K562 (cell line): ENCODE results near the gene ZFAND6. TPM values are rescaled to one million over a fixed set of nuclear protein-coding genes. Genes with fewer than 3 reads are reported as not detected.
A peak's percentile ranks its signal among the peaks of the same experiment; 100 is the strongest.

Experiments
- ATAC-seq: fragments of 200-7000 bp; cut with Tn5 transposase; 3 replicates; pipeline ENCODE4 v1.9.1; 2020; ENCODE audit warnings: moderate library complexity
- BruUV-seq: library from RNA; stranded (reverse); fragments of 400-500 nt; replicated peaks from 2 replicates; lab custom pipeline; 2021; lab: Mats Ljungman, UMichigan
- CTCF ChIA-PET: fragments of 300-600 bp; formaldehyde crosslinking; extraction: SDS; loops from one replicate; lab custom pipeline; 2021; ENCODE audit warnings: low intra/inter-chr PET ratio; lab: Yijun Ruan, JAX
- POLR2A ChIA-PET: fragments of 300-600, 350-650 bp; sonication (Branson Sonifier 250); formaldehyde crosslinking; extraction: SDS; loops from one replicate; lab custom pipeline; 2021; ENCODE audit warnings: antibody characterized with exemption, inconsistent platforms; lab: Yijun Ruan, JAX
- DNase-seq, 4 experiments: peaks; one replicate each; pipeline versions ENCODE4 v3.0.0 to v3.0.0-alpha.2; 2011 to 2018; ENCODE audit warnings: low spot score in 3 of 4, mixed read lengths in 3 of 4; ENCODE audit errors: extremely low read depth in 1 of 4
- FAIRE-seq: peaks from 2 replicates; lab custom pipeline; 2011; peaks lifted over from hg19 to GRCh38; lab: Jason Lieb, UNC
- H2AFZ ChIP-seq: 2 replicates; pipeline ENCODE4 v1.6.0; 2011; ENCODE audit warnings: low read depth, low read length, control low read depth, inconsistent platforms
- H3K27ac ChIP-seq: fragments of 200-600 bp; 3 replicates; pipeline ENCODE4 v1.8.0; 2011; ENCODE audit warnings: low read depth, mild to moderate bottlenecking, control low read depth, inconsistent platforms, low read length, moderate library complexity, mixed read lengths; ENCODE audit errors: extremely low read depth
- H3K27me3 ChIP-seq, 2 experiments: fragments of 300-600 bp in 1 of 2; 2 replicates in 1 of 2; 3 replicates in 1 of 2; pipeline versions ENCODE4 v1.6.0 to v1.8.0; 2011; ENCODE audit warnings: inconsistent platforms in 2 of 2, low read length in 2 of 2, mild to moderate bottlenecking in 1 of 2, mixed read lengths in 1 of 2, moderate library complexity in 1 of 2; ENCODE audit not compliant: control insufficient read depth in 2 of 2, insufficient read depth in 2 of 2
- H3K36me3 ChIP-seq: fragments of 300-600 bp; 3 replicates; pipeline ENCODE4 v1.8.0; 2011; ENCODE audit warnings: mild to moderate bottlenecking, low read length, inconsistent platforms; ENCODE audit not compliant: control insufficient read depth, insufficient read depth
- H3K4me1 ChIP-seq, 2 experiments: fragments of 200-600 bp in 1 of 2; replicated peaks in 1 of 2; 2 replicates in 1 of 2; 3 replicates in 1 of 2; pipeline versions ENCODE4 v1.5.1 to v1.8.0; 2011; ENCODE audit warnings: inconsistent platforms in 2 of 2, low read length in 2 of 2, mild to moderate bottlenecking in 1 of 2, mixed read lengths in 1 of 2, moderate library complexity in 1 of 2; ENCODE audit not compliant: control insufficient read depth in 2 of 2, insufficient read depth in 2 of 2
- H3K4me2 ChIP-seq: 2 replicates; pipeline ENCODE4 v1.6.1; 2011; ENCODE audit warnings: low read length, control low read depth, inconsistent platforms, mixed read lengths; ENCODE audit not compliant: insufficient read depth
- H3K4me3 ChIP-seq: fragments of 200-600 bp; sonication (generic), shearing (Covaris generic); 2 replicates; pipeline ENCODE4 v1.5.1; 2016; ENCODE audit warnings: control low read depth, inconsistent platforms
- H3K79me2 ChIP-seq: fragments of 200-600 bp; 3 replicates; pipeline ENCODE4 v1.8.0; 2011; ENCODE audit warnings: low read length, inconsistent platforms; ENCODE audit not compliant: control insufficient read depth, insufficient read depth
- H3K9ac ChIP-seq, 2 experiments: 2 replicates each; pipeline versions ENCODE4 v1.6.0 to v1.6.1; 2011; ENCODE audit warnings: low read depth in 2 of 2, low read length in 2 of 2, control low read depth in 1 of 2, inconsistent platforms in 1 of 2, mild to moderate bottlenecking in 1 of 2, mixed read lengths in 1 of 2; ENCODE audit not compliant: insufficient read depth in 1 of 2
- H3K9me1 ChIP-seq: one replicate; pipeline ENCODE4 v1.6.0; 2011; ENCODE audit warnings: inconsistent platforms, mild to moderate bottlenecking, low read length, moderate library complexity; ENCODE audit not compliant: control insufficient read depth, insufficient read depth
- H3K9me3 ChIP-seq: replicated peaks from 2 replicates; pipeline ENCODE4 v1.5.1; 2011; ENCODE audit warnings: low read depth, low read length, inconsistent platforms; ENCODE audit not compliant: control insufficient read depth, insufficient read depth
- H4K20me1 ChIP-seq: replicated peaks from 2 replicates; pipeline ENCODE4 v1.6.1; 2011; ENCODE audit warnings: low read length, inconsistent platforms, mixed read lengths; ENCODE audit not compliant: control insufficient read depth, insufficient read depth
- ELF1 ChIP-seq: fragments of 200-800 bp; sonication (Bioruptor generic); IDR thresholded peaks from 2 replicates; pipeline ENCODE4 v1.6.1; 2016; ENCODE audit warnings: missing genetic modification characterization, missing compliant biosample characterization
- HNRNPLL ChIP-seq: fragments of 200-400 bp; formaldehyde crosslinking; IDR thresholded peaks from 2 replicates; pipeline ENCODE4 v1.6.1; 2017; ENCODE audit warnings: low read length, low read depth, mild to moderate bottlenecking; ENCODE audit not compliant: poor library complexity, severe bottlenecking
- NFYB ChIP-seq: IDR thresholded peaks from 2 replicates; pipeline ENCODE4 v1.6.1; 2011; ENCODE audit warnings: mild to moderate bottlenecking, moderate library complexity; ENCODE audit not compliant: insufficient read length; ENCODE audit errors: extremely low read depth
- OTX1 ChIP-seq: fragments of 450-650 bp; formaldehyde crosslinking; IDR thresholded peaks from 2 replicates; pipeline ENCODE4 v1.4.0; 2022; ENCODE audit warnings: mild to moderate bottlenecking
- RBM39 ChIP-seq: fragments of 200-400 bp; formaldehyde crosslinking; optimal IDR thresholded peaks from 2 replicates; pipeline ENCODE3; 2018; ENCODE audit warnings: low read depth, low read length
- ZNF668 ChIP-seq: fragments of 250-450 bp; sonication (Bioruptor Pico); IDR thresholded peaks from 2 replicates; pipeline ENCODE4 v1.8.0; 2022; ENCODE audit warnings: mild to moderate bottlenecking, inconsistent platforms
- WGBS: fragments of 100-300 bp; shearing (Covaris generic); methylation state at CpG from one replicate; pipeline ENCODE4 v1.1.6; 2016; ENCODE audit warnings: low coverage, mixed read lengths; ENCODE audit not compliant: insufficient coverage; ENCODE audit errors: missing lambda C conversion rate; 5-methylcytosine and 5-hydroxymethylcytosine counted together
- in situ Hi-C: fragments of 300-500 bp; cut with MboI; formaldehyde crosslinking; loops from 4 replicates; pipeline ENCODE4 v1.15.0; 2018; ENCODE audit warnings: inconsistent platforms, mixed read lengths
- intact Hi-C: fragments of 100-400 bp; cut with micrococcal nuclease; formaldehyde crosslinking; loops from 2 replicates; pipeline ENCODE4 v1.14.2; 2022
- polyA plus RNA-seq, 8 experiments: library from polyadenylated mRNA; depleted of rRNA in 4 of 8; stranded (reverse) in 5 of 8; unstranded in 3 of 8; fragments of >200 nt; fragmentation: Nextera tagmentation in 2 of 8; fragmentation: Illumina TruSeq in 1 of 8; extraction: Ambion mirVana in 2 of 8; extraction: Trizol in 1 of 8; gene quantifications; 2 replicates each; pipeline versions ENCODE4 v1.2.1 to v1.2.3, GENCODE V29; 2011 to 2014; ENCODE audit warnings: inconsistent platforms in 1 of 8, missing spikeins in 1 of 8
- total RNA-seq, 7 experiments: library from RNA; depleted of rRNA in 6 of 7; stranded (reverse); fragments of >200 nt in 6 of 7; fragmentation: Illumina TruSeq in 2 of 7; extraction: Trizol in 2 of 7; gene quantifications; 2 replicates each; pipeline versions ENCODE4 v1.2.1 to v1.2.3, GENCODE V29; 2011 to 2021; ENCODE audit warnings: low replicate concordance in 1 of 7
- TF ChIP-seq, protein P1 (sequence below): fragments of 450-650 bp; IDR thresholded peaks from 2 replicates; pipeline ENCODE4 v1.6.1; 2014; ENCODE audit warnings: low read depth, mild to moderate bottlenecking, moderate library complexity, borderline replicate concordance
- TF ChIP-seq, protein P2 (sequence below): fragments of 250-450 bp; sonication (Bioruptor Pico); IDR thresholded peaks from 2 replicates; pipeline ENCODE4 v1.5.0; 2020; ENCODE audit warnings: mild to moderate bottlenecking, borderline replicate concordance
- TF ChIP-seq, protein P3 (sequence below), 2 experiments: fragments of 250-450 bp in 1 of 2; fragments of 450-650 bp in 1 of 2; sonication (Bioruptor Pico) in 1 of 2; IDR thresholded peaks; 2 replicates each; pipeline versions ENCODE4 v1.6.1 to v1.8.0; 2016 to 2021; ENCODE audit warnings: mild to moderate bottlenecking in 2 of 2, moderate library complexity in 2 of 2, missing compliant biosample characterization in 1 of 2, missing genetic modification characterization in 1 of 2
- TF ChIP-seq, protein P4 (sequence below): IDR thresholded peaks from 3 replicates; pipeline ENCODE4 v1.6.1; 2011; ENCODE audit warnings: borderline replicate concordance, mild to moderate bottlenecking, moderate library complexity; ENCODE audit not compliant: insufficient read length; ENCODE audit errors: extremely low read depth

ZFAND6 gene
- total and polyA plus RNA-seq, 9 of the 15 experiments (the other 6 are each of a cell fraction or from before 2014, with no cell fraction given), result 53.9 to 206 (median 88.9) TPM

DNA sequence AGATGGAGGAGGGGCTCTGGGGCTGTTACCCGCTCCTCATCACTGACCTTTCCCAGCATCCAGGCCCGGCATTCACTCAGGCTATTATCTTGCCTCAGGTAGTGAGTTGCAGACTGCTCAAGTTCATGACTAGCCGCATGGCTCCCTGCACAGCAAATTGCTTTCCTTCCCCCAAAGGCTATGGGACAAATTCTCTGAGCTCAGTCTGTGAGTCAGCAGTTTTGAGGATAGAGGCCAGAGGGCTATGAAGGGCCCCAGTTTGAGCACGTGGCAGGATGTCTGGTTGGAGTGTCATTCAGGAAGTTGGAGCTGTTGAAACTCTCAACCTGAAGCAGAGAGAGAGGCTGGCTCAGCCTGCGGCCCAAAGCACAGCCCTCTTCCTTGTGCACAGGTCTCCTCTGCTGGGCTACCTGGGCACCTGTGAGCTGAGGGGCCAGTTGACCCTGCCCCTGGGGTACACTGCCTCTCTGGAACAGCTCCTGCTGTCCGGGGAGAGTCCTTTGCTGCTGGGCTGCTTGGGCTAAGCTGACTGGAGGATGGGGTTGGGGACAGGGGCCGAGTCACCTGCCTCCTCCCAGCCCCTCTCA is 101.2 kb downstream of the ZFAND6 start:
- Histone ChIP-seq H3K79me2 (peaks cover 10% of the 10 kb centered on the region), H3K9me1 (peaks cover 4% of the 10 kb centered on the region), H3K4me3 (no peak overlapping the region), H3K4me1 (peaks cover 31 to 33% of the 10 kb centered on the region in 2 experiments), H3K27ac (peak overlapping the region; percentile 74), H3K9ac (peak overlapping the region; percentile 46 to 89), H3K36me3 (peaks cover 83% of the 10 kb centered on the region), H4K20me1 (no peaks in the 10 kb centered on the region), H3K4me2 (peak overlapping the region; percentile 14; the same call in 1 of the 2 replicates), H2AFZ (peak overlapping the region; percentile 85), H3K9me3 (no peaks in the 10 kb centered on the region), H3K27me3 (no peaks in the 10 kb centered on the region)
- ChIA-PET POLR2A (interaction anchor here (0.7 to 1.5 kb wide), 8 partner anchors 8 to 855 kb away, joined by 3 to 6 read pairs (median 3); partner anchors contain the start of gene ZFAND6), CTCF (no interaction called here)
- ATAC-seq (peak; percentile 91), FAIRE-seq (peak; percentile 97), DNase-seq (peak in 3 of 4 experiments; percentile 34 to 91 (median 72))
- intact Hi-C loops (no loop called here), in situ Hi-C loops (loop anchor here (25.0 kb wide), 1 partner anchor 273 kb away; the partner anchor contains the start of gene MTHFS)
- BruUV-seq, result no TSS peak
- WGBS, result 24% methylated on average over 7 of the region's 7 CpGs
- TF ChIP-seq HNRNPLL, result no peak
- peak; percentile 83; the same call in 1 of the 2 replicates for TF ChIP-seq OTX1 (CRISPR knock-in tag)
- peak; percentile 64 for TF ChIP-seq ZNF668
- TF ChIP-seq, protein P1, sequence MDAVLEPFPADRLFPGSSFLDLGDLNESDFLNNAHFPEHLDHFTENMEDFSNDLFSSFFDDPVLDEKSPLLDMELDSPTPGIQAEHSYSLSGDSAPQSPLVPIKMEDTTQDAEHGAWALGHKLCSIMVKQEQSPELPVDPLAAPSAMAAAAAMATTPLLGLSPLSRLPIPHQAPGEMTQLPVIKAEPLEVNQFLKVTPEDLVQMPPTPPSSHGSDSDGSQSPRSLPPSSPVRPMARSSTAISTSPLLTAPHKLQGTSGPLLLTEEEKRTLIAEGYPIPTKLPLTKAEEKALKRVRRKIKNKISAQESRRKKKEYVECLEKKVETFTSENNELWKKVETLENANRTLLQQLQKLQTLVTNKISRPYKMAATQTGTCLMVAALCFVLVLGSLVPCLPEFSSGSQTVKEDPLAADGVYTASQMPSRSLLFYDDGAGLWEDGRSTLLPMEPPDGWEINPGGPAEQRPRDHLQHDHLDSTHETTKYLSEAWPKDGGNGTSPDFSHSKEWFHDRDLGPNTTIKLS, result peak; percentile 89
- TF ChIP-seq RBM39, result no peak
- TF ChIP-seq, protein P2, sequence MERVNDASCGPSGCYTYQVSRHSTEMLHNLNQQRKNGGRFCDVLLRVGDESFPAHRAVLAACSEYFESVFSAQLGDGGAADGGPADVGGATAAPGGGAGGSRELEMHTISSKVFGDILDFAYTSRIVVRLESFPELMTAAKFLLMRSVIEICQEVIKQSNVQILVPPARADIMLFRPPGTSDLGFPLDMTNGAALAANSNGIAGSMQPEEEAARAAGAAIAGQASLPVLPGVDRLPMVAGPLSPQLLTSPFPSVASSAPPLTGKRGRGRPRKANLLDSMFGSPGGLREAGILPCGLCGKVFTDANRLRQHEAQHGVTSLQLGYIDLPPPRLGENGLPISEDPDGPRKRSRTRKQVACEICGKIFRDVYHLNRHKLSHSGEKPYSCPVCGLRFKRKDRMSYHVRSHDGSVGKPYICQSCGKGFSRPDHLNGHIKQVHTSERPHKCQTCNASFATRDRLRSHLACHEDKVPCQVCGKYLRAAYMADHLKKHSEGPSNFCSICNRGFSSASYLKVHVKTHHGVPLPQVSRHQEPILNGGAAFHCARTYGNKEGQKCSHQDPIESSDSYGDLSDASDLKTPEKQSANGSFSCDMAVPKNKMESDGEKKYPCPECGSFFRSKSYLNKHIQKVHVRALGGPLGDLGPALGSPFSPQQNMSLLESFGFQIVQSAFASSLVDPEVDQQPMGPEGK, result 0 out of 2 replicates have a peak, but pooled peaks have one; percentile 10
- TF ChIP-seq, protein P3, sequence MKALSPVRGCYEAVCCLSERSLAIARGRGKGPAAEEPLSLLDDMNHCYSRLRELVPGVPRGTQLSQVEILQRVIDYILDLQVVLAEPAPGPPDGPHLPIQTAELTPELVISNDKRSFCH (CRISPR knock-in tag; IDR thresholded peaks at IDR 0.05), result no peak
- TF ChIP-seq, protein P3 (tag; IDR thresholded peaks at IDR 0.05), result 0 out of 2 replicates have a peak, but pooled peaks have one; percentile 33
- TF ChIP-seq ELF1, result peak; percentile 83
- TF ChIP-seq NFYB, result no peak
- TF ChIP-seq, protein P4, sequence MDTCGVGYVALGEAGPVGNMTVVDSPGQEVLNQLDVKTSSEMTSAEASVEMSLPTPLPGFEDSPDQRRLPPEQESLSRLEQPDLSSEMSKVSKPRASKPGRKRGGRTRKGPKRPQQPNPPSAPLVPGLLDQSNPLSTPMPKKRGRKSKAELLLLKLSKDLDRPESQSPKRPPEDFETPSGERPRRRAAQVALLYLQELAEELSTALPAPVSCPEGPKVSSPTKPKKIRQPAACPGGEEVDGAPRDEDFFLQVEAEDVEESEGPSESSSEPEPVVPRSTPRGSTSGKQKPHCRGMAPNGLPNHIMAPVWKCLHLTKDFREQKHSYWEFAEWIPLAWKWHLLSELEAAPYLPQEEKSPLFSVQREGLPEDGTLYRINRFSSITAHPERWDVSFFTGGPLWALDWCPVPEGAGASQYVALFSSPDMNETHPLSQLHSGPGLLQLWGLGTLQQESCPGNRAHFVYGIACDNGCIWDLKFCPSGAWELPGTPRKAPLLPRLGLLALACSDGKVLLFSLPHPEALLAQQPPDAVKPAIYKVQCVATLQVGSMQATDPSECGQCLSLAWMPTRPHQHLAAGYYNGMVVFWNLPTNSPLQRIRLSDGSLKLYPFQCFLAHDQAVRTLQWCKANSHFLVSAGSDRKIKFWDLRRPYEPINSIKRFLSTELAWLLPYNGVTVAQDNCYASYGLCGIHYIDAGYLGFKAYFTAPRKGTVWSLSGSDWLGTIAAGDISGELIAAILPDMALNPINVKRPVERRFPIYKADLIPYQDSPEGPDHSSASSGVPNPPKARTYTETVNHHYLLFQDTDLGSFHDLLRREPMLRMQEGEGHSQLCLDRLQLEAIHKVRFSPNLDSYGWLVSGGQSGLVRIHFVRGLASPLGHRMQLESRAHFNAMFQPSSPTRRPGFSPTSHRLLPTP, result no peak
